ENCODE results near the gene APBA3. TPM values are rescaled to one million over a fixed set of nuclear protein-coding genes. Genes with fewer than 3 reads are reported as not detected.

The APBA3 gene
- total and polyA plus RNA-seq, 11 donors = 8.8 to 28.7 (median 13.8) TPM

DNA sequence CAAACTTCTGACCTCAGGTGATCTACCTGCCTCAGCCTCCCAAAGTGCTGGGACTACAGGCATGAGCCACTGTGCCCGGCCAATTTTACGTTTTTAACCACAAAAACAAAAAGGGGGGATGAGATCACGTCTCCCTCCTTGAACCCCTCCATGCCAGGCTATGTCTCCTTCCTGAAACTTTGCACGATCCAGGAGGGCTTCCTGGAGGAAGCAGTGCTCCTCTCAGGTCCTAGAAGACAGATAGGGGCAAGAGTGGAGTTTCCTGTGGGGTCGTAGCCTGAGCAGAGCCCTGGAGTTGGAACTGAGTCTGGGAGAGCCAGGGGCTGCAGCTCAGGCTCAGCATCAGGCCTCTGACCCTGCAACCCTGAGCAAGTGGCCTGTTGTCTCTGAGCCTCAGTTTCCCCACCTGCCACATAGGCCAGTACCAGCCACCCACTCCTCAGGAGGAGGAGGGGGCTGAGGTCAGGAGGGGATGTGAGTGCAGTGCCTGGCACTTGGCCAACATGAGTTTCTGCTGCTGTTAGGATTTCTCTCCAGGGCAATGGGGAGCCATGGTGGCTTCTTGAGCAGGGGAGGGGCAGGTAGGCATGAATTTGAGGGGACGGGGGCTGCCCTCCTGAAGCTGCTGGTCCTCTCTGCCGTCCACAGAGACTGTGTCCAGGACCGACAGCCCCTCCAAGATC lies 16.0 kb downstream of the APBA3 start:
- Histone ChIP-seq H3K27me3 (peaks cover 0 to 4% (median 0%) of the 10 kb centered on the region in 9 donors), H3K4me1 (no peaks in the 10 kb centered on the region), H3K4me3 (no peak overlapping the region), H3K36me3 (peaks cover 0 to 13% (median 8%) of the 10 kb centered on the region in 9 donors), H3K27ac (no peak overlapping the region), H3K9me3 (no peaks in the 10 kb centered on the region)
- ATAC-seq (no peak), DNase-seq (no peak)
- intact Hi-C loops (cut with DNase I) = no loop called here
- WGBS, 4 donors = 58 to 71% (median 66%) methylated on average over 5 to 8 of the region's 8 CpGs
- TF ChIP-seq POLR2A (IDR thresholded peaks at IDR 0.05) = no peak
- TF ChIP-seq, protein P1, sequence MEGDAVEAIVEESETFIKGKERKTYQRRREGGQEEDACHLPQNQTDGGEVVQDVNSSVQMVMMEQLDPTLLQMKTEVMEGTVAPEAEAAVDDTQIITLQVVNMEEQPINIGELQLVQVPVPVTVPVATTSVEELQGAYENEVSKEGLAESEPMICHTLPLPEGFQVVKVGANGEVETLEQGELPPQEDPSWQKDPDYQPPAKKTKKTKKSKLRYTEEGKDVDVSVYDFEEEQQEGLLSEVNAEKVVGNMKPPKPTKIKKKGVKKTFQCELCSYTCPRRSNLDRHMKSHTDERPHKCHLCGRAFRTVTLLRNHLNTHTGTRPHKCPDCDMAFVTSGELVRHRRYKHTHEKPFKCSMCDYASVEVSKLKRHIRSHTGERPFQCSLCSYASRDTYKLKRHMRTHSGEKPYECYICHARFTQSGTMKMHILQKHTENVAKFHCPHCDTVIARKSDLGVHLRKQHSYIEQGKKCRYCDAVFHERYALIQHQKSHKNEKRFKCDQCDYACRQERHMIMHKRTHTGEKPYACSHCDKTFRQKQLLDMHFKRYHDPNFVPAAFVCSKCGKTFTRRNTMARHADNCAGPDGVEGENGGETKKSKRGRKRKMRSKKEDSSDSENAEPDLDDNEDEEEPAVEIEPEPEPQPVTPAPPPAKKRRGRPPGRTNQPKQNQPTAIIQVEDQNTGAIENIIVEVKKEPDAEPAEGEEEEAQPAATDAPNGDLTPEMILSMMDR (IDR thresholded peaks at IDR 0.05) = no peak

DNA sequence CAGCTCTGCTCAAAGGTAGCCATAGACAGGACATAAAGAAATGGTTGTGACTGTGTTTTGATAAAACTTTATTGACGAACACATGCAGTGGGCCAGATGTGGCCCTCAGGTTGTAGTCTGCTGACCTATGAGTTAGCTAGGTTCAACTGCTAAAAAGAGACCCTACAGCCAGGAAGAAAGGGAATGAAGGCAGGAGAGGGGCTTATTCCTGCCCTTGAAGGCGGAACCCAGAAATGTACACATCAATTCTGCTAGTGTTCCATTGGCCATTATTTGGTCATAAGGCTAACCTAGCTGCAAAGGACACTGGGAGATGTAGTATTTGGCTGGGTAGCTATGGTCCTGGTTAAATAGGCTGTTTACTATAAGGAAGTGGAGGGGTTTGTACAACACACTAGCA lies 18.0 kb downstream of the APBA3 start:
- DNase-seq (no peak), ATAC-seq (no peak)
- H3K4me1 ChIP-seq = no peaks in the 10 kb centered on the region
- WGBS, 4 donors = 92 to 99% (median 97%) methylated on average over 2 of the region's 2 CpGs
- TF ChIP-seq POLR2A (IDR thresholded peaks at IDR 0.05) = no peak
- TF ChIP-seq, protein P1 (IDR thresholded peaks at IDR 0.05) = no peak
- no peaks in the 10 kb centered on the region for H3K36me3 ChIP-seq
- intact Hi-C loops (cut with DNase I) = no loop called here
- H3K9me3 ChIP-seq = no peaks in the 10 kb centered on the region
- H3K27ac ChIP-seq = no peak overlapping the region
- H3K27me3 ChIP-seq = peaks cover 0 to 4% (median 0%) of the 10 kb centered on the region in 9 donors
- no peak overlapping the region for H3K4me3 ChIP-seq

DNA sequence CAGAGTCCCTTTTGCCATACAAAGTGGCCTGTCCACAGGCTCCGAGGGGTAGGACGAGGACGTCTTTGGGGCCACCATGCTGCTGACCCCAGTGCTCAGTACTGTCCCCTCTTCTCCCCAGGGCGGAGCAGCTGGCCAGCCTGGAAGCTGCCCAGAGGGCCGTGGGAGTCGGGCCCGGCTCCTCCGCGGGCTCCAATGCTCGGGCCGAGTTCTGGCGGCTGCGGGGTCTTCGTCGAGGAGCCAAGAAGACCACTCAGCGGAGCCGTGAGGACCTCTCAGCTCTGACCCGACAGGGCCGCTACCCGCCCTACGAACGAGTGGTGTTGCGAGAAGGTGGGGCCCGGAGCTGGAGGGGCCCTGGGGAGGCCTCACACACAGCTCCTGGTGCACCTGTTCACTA lies 21.1 kb downstream of the APBA3 start:
- H3K9me3 ChIP-seq = no peaks in the 10 kb centered on the region
- 90 to 92% (median 92%) methylated on average over 24 of the region's 24 CpGs for WGBS, 4 donors
- H3K4me3 ChIP-seq = no peak overlapping the region
- DNase-seq (no peak), ATAC-seq (no peak)
- H3K36me3 ChIP-seq = no peaks in the 10 kb centered on the region
- H3K4me1 ChIP-seq = no peaks in the 10 kb centered on the region
- TF ChIP-seq POLR2A (IDR thresholded peaks at IDR 0.05) = no peak
- TF ChIP-seq, protein P1 (IDR thresholded peaks at IDR 0.05) = no peak
- intact Hi-C loops (cut with DNase I) = no loop called here
- H3K27me3 ChIP-seq = peaks cover 0 to 1% (median 0%) of the 10 kb centered on the region in 9 donors
- H3K27ac ChIP-seq = no peak overlapping the region

DNA sequence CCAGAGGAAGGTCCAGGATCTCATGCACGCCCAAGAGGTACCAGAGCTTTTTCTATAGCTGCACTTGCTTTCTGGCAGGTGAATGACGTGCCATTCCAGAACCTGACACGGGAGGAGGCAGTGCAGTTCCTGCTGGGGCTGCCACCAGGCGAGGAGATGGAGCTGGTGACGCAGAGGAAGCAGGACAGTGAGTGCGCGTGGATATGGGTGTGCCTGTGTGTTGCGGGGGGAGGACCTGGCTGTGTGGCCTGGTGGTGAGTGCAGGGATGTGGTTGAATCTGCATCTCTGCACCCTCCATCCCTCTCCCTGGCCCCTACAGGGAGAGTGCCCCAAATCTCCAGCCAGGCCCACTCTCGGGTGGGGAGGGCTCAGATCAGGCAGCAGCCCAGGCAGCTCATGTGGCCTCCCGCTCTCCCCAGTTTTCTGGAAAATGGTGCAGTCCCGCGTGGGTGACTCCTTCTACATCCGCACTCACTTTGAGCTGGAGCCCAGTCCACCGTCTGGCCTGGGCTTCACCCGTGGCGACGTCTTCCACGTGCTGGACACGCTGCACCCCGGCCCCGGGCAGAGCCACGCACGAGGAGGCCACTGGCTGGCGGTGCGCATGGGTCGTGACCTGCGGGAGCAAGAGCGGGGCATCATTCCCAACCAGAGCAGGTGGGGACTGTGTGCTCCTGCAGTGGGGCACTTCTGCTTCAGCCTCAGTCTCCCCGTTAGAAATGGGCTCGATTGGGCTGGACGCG lies 22.8 kb downstream of the APBA3 start:
- peaks cover 0 to 6% (median 0%) of the 10 kb centered on the region in 9 donors for H3K27me3 ChIP-seq
- ATAC-seq (no peak), DNase-seq (no peak)
- TF ChIP-seq POLR2A (IDR thresholded peaks at IDR 0.05) = no peak
- TF ChIP-seq, protein P1 (IDR thresholded peaks at IDR 0.05) = no peak
- 82 to 87% (median 84%) methylated on average over 31 to 32 of the region's 32 CpGs for WGBS, 4 donors
- intact Hi-C loops (cut with DNase I) = no loop called here
- no peaks in the 10 kb centered on the region for H3K36me3 ChIP-seq
- no peak overlapping the region for H3K4me3 ChIP-seq
- no peak overlapping the region for H3K27ac ChIP-seq
- no peaks in the 10 kb centered on the region for H3K9me3 ChIP-seq
- no peaks in the 10 kb centered on the region for H3K4me1 ChIP-seq

All from heart left ventricle (tissue), 16 donors.